ENCODE data around the gene HES6.

The HES6 gene

GRCh38 chr2:238252766-238253630 lies 13.2 kb upstream of the HES6 start:
- DNase-seq (ENCODE audit: low read depth), result no peak
- no peak overlapping the region for H3K4me3 ChIP-seq (ENCODE audit: low read depth, low read length)
- TF ChIP-seq CTCF (IDR thresholded peaks at IDR 0.05; ENCODE audit: insufficient read depth, low read depth, low read length, missing control alignments), result no peak

GRCh38 chr2:238251986-238252385 lies 12.1 kb upstream of the HES6 start:
- no peak for TF ChIP-seq CTCF (IDR thresholded peaks at IDR 0.05; ENCODE audit: insufficient read depth, low read depth, low read length, missing control alignments)

GRCh38 chr2:238251331-238251730 lies 11.5 kb upstream of the HES6 start:
- no peak for TF ChIP-seq CTCF (IDR thresholded peaks at IDR 0.05; ENCODE audit: insufficient read depth, low read depth, low read length, missing control alignments)
- H3K4me3 ChIP-seq (ENCODE audit: low read depth, low read length), result no peak overlapping the region

More at GRCh38 chr2:238251986-238252385, 12.1 kb upstream of the HES6 start:
- no peak for DNase-seq (ENCODE audit: low read depth)
- H3K4me3 ChIP-seq (ENCODE audit: low read depth, low read length), result no peak overlapping the region

GRCh38 chr2:238250896-238251295 lies 11.1 kb upstream of the HES6 start:
- no peak overlapping the region for H3K4me3 ChIP-seq (ENCODE audit: low read depth, low read length)
- no peak for TF ChIP-seq CTCF (IDR thresholded peaks at IDR 0.05; ENCODE audit: insufficient read depth, low read depth, low read length, missing control alignments)
- DNase-seq (ENCODE audit: low read depth), result no peak

More at GRCh38 chr2:238251331-238251730, 11.5 kb upstream of the HES6 start:
- no peak for DNase-seq (ENCODE audit: low read depth)

- DNase-seq (ENCODE audit: low read depth), result no peak
- H3K4me3 ChIP-seq (ENCODE audit: low read depth, low read length), result no peak overlapping the region
- TF ChIP-seq CTCF (IDR thresholded peaks at IDR 0.05; ENCODE audit: insufficient read depth, low read depth, low read length, missing control alignments), result no peak
Measured at GRCh38 chr2:238247841-238248453, 8.1 kb upstream of the HES6 start.

GRCh38 chr2:238247002-238247822 lies 7.4 kb upstream of the HES6 start:
- DNase-seq (ENCODE audit: low read depth), result no peak
- no peak for TF ChIP-seq CTCF (IDR thresholded peaks at IDR 0.05; ENCODE audit: insufficient read depth, low read depth, low read length, missing control alignments)
- H3K4me3 ChIP-seq (ENCODE audit: low read depth, low read length), result no peak overlapping the region

Data from GM12865 (cell line).